ENCODE measurements around the gene TPRG1.

TPRG1 gene

GRCh38 chr3:189311521-189311920 is 139.8 kb downstream of the TPRG1 start:
- TF ChIP-seq GATA2 (IDR thresholded peaks at IDR 0.05; ENCODE audit: low read depth, low read length) (no peak), GATA3 (IDR thresholded peaks at IDR 0.05; ENCODE audit: low read depth, low read length) (no peak)

- no peak for TF ChIP-seq GATA2 (IDR thresholded peaks at IDR 0.05; ENCODE audit: low read depth, low read length)
- no peak for TF ChIP-seq GATA3 (IDR thresholded peaks at IDR 0.05; ENCODE audit: low read depth, low read length)
Observed at GRCh38 chr3:189312866-189313265, 141.1 kb downstream of the TPRG1 start.

- TF ChIP-seq GATA3 (IDR thresholded peaks at IDR 0.05; ENCODE audit: low read depth, low read length), result no peak
- TF ChIP-seq GATA2 (IDR thresholded peaks at IDR 0.05; ENCODE audit: low read depth, low read length), result no peak
Observed at GRCh38 chr3:189316296-189317019, 144.7 kb downstream of the TPRG1 start.

- TF ChIP-seq GATA2 (IDR thresholded peaks at IDR 0.05; ENCODE audit: low read depth, low read length) (no peak), GATA3 (IDR thresholded peaks at IDR 0.05; ENCODE audit: low read depth, low read length) (no peak)
Observed at GRCh38 chr3:189317911-189318310, 146.1 kb downstream of the TPRG1 start.

- no peak for TF ChIP-seq GATA3 (IDR thresholded peaks at IDR 0.05; ENCODE audit: low read depth, low read length)
- no peak for TF ChIP-seq GATA2 (IDR thresholded peaks at IDR 0.05; ENCODE audit: low read depth, low read length)
Observed at GRCh38 chr3:189320511-189320910, 148.7 kb downstream of the TPRG1 start.

GRCh38 chr3:189322339-189322738 is 150.6 kb downstream of the TPRG1 start:
- no peak for TF ChIP-seq GATA2 (IDR thresholded peaks at IDR 0.05; ENCODE audit: low read depth, low read length)
- TF ChIP-seq GATA3 (IDR thresholded peaks at IDR 0.05; ENCODE audit: low read depth, low read length), result no peak

- no peak for TF ChIP-seq GATA2 (IDR thresholded peaks at IDR 0.05; ENCODE audit: low read depth, low read length)
- TF ChIP-seq GATA3 (IDR thresholded peaks at IDR 0.05; ENCODE audit: low read depth, low read length), result no peak
Observed at GRCh38 chr3:189324538-189325138, 152.9 kb downstream of the TPRG1 start.

GRCh38 chr3:189325454-189325853 is 153.7 kb downstream of the TPRG1 start:
- TF ChIP-seq GATA2 (IDR thresholded peaks at IDR 0.05; ENCODE audit: low read depth, low read length) (no peak), GATA3 (IDR thresholded peaks at IDR 0.05; ENCODE audit: low read depth, low read length) (no peak)

- TF ChIP-seq GATA2 (IDR thresholded peaks at IDR 0.05; ENCODE audit: low read depth, low read length) (no peak), GATA3 (IDR thresholded peaks at IDR 0.05; ENCODE audit: low read depth, low read length) (no peak)
Observed at GRCh38 chr3:189330066-189330465, 158.3 kb downstream of the TPRG1 start.

GRCh38 chr3:189331002-189331418 is 159.2 kb downstream of the TPRG1 start:
- TF ChIP-seq GATA3 (IDR thresholded peaks at IDR 0.05; ENCODE audit: low read depth, low read length) (no peak), GATA2 (IDR thresholded peaks at IDR 0.05; ENCODE audit: low read depth, low read length) (no peak)

GRCh38 chr3:189334064-189334920 is 162.5 kb downstream of the TPRG1 start:
- TF ChIP-seq GATA3 (IDR thresholded peaks at IDR 0.05; ENCODE audit: low read depth, low read length) (no peak), GATA2 (IDR thresholded peaks at IDR 0.05; ENCODE audit: low read depth, low read length) (no peak)

GRCh38 chr3:189337673-189338091 is 165.9 kb downstream of the TPRG1 start:
- TF ChIP-seq GATA3 (IDR thresholded peaks at IDR 0.05; ENCODE audit: low read depth, low read length) (no peak), GATA2 (IDR thresholded peaks at IDR 0.05; ENCODE audit: low read depth, low read length) (no peak)

GRCh38 chr3:189338366-189338765 is 166.6 kb downstream of the TPRG1 start:
- TF ChIP-seq GATA2 (IDR thresholded peaks at IDR 0.05; ENCODE audit: low read depth, low read length) (no peak), GATA3 (IDR thresholded peaks at IDR 0.05; ENCODE audit: low read depth, low read length) (no peak)

- TF ChIP-seq GATA2 (IDR thresholded peaks at IDR 0.05; ENCODE audit: low read depth, low read length), result no peak
- no peak for TF ChIP-seq GATA3 (IDR thresholded peaks at IDR 0.05; ENCODE audit: low read depth, low read length)
Observed at GRCh38 chr3:189339996-189340395, 168.2 kb downstream of the TPRG1 start.

Measured in SH-SY5Y (cell line).